ENCODE measurements around the gene FAM162A.

GRCh38 chr3:122443090-122443489 lies 59.1 kb downstream of the FAM162A start:
- TF ChIP-seq POLR2AphosphoS5 (IDR thresholded peaks at IDR 0.05) (no peak), POLR2A (IDR thresholded peaks at IDR 0.05) (no peak)
